Colonic mucosa (tissue), 4 donors: ENCODE measurements around the gene RANBP17. TPM values are rescaled to one million over a fixed set of nuclear protein-coding genes. Genes with fewer than 3 reads are reported as not detected.

Experiments used
- DNase-seq: peaks from one replicate; pipeline ENCODE4 v3.0.0-alpha.2; 2020
- H3K27ac ChIP-seq: fragments of 200-600 bp; one replicate; pipeline ENCODE4 v1.8.0; 2021
- H3K27me3 ChIP-seq: fragments of 200-600 bp; one replicate; pipeline ENCODE4 v1.8.0; 2021
- H3K36me3 ChIP-seq: fragments of 200-600 bp; one replicate; pipeline ENCODE4 v1.8.0; 2021
- H3K4me1 ChIP-seq: fragments of 200-600 bp; one replicate; pipeline ENCODE4 v1.8.0; 2021; ENCODE audit warnings: mild to moderate bottlenecking
- H3K4me3 ChIP-seq: fragments of 200-600 bp; one replicate; pipeline ENCODE4 v1.8.0; 2021
- H3K9ac ChIP-seq, 2 donors: one replicate each; pipeline ENCODE4 v1.7.0; 2013; ENCODE audit warnings: control low read depth in 2 of 2, low read depth in 2 of 2, low read length in 2 of 2
- H3K9me3 ChIP-seq: fragments of 200-600 bp; one replicate; pipeline ENCODE4 v1.8.0; 2021
- CTCF ChIP-seq: fragments of 200-600 bp; IDR thresholded peaks from one replicate; pipeline ENCODE4 v1.8.0; 2022; ENCODE audit warnings: antibody characterized with exemption, mild to moderate bottlenecking
- intact Hi-C: fragments of 100-400 bp; cut with DNase I; formaldehyde crosslinking; loops from one replicate; pipeline ENCODE4 v1.14.1; 2022
- total RNA-seq, 2 donors: library from RNA; stranded (reverse); fragmentation: NEBNext Ultra II Directional in 1 of 2; extraction: Animal tissue kit (Norgen Biotek cat#: 25700) in 1 of 2; gene quantifications; one replicate each; pipeline ENCODE4 v1.2.1, GENCODE V29; 2021
- donor health status: healthy.
- donor health status: DM: no; HTN: no; CAD: no.
- donor health status: DM: no; HTN: no; CAD: no.

RANBP17 gene
- total RNA-seq, 2 donors from 2014 or later = 7.9 to 9.4 TPM

- DNase-seq = no peak
- Histone ChIP-seq H3K4me3 (peak overlapping the region; percentile 34), H3K27me3 (peaks cover 9% of the 10 kb centered on the region), H3K4me1 (no peaks in the 10 kb centered on the region), H3K9me3 (no peaks in the 10 kb centered on the region), H3K36me3 (no peaks in the 10 kb centered on the region), H3K27ac (no peak overlapping the region), H3K9ac (no peak overlapping the region)
- intact Hi-C loops = loop anchor here (5.0 kb wide), 2 partner anchors 129 to 589 kb away; no protein-coding TSS in a partner anchor
- TF ChIP-seq CTCF = peak; percentile 33
Observed at GRCh38 chr5:171336521-171337209, 474.8 kb downstream of the RANBP17 start.

GRCh38 chr5:171337210-171337569, 475.4 kb downstream of the RANBP17 start:
- H3K27me3 ChIP-seq = peaks cover 9% of the 10 kb centered on the region
- TF ChIP-seq CTCF = no peak
- intact Hi-C loops = loop anchor here (5.0 kb wide), 2 partner anchors 130 to 590 kb away; no protein-coding TSS in a partner anchor
- H3K27ac ChIP-seq = no peak overlapping the region
- no peaks in the 10 kb centered on the region for H3K36me3 ChIP-seq
- peak overlapping the region; percentile 34 for H3K4me3 ChIP-seq
- H3K4me1 ChIP-seq = no peaks in the 10 kb centered on the region
- no peak overlapping the region for H3K9ac ChIP-seq
- no peak for DNase-seq
- no peaks in the 10 kb centered on the region for H3K9me3 ChIP-seq

GRCh38 chr5:171340042-171340441, 478.2 kb downstream of the RANBP17 start:
- Histone ChIP-seq H3K27me3 (peaks cover 9% of the 10 kb centered on the region), H3K9ac (no peak overlapping the region), H3K4me1 (no peaks in the 10 kb centered on the region), H3K27ac (no peak overlapping the region), H3K4me3 (no peak overlapping the region), H3K36me3 (no peaks in the 10 kb centered on the region), H3K9me3 (no peaks in the 10 kb centered on the region)
- TF ChIP-seq CTCF = no peak
- no peak for DNase-seq
- intact Hi-C loops = loop anchor here (10.0 kb wide), 1 partner anchor 695 kb away; no protein-coding TSS in a partner anchor

GRCh38 chr5:171340491-171340890, 478.7 kb downstream of the RANBP17 start:
- Histone ChIP-seq H3K27me3 (peaks cover 9% of the 10 kb centered on the region), H3K9me3 (no peaks in the 10 kb centered on the region), H3K36me3 (no peaks in the 10 kb centered on the region), H3K4me1 (no peaks in the 10 kb centered on the region), H3K4me3 (no peak overlapping the region), H3K9ac (no peak overlapping the region), H3K27ac (no peak overlapping the region)
- intact Hi-C loops = loop anchor here (10.0 kb wide), 1 partner anchor 696 kb away; no protein-coding TSS in a partner anchor
- TF ChIP-seq CTCF = no peak
- no peak for DNase-seq

- intact Hi-C loops = loop anchor here (10.0 kb wide), 1 partner anchor 698 kb away; no protein-coding TSS in a partner anchor
- TF ChIP-seq CTCF = no peak
Observed at GRCh38 chr5:171342362-171343111, 480.7 kb downstream of the RANBP17 start.

More at GRCh38 chr5:171342362-171343111, 480.7 kb downstream of the RANBP17 start:
- Histone ChIP-seq H3K9ac (no peak overlapping the region), H3K4me3 (no peak overlapping the region), H3K9me3 (no peaks in the 10 kb centered on the region), H3K36me3 (no peaks in the 10 kb centered on the region), H3K27ac (no peak overlapping the region), H3K27me3 (no peaks in the 10 kb centered on the region), H3K4me1 (no peaks in the 10 kb centered on the region)
- DNase-seq = peak; percentile 41
